Stimulated activated CD8-positive, alpha-beta memory T cell treated with anti-CD3 and anti-CD28 coated beads, Interleukin-7, amount 100 ng/mL, for 4 hours (primary cell): ENCODE results near the gene FAM76A.
"Not testable (repeated sequence)": the region's sequence is repeated elsewhere in the genome, so short reads cannot be mapped to it uniquely, and the experiment has no call there.

Source experiments
- DNase-seq, 2 donors: peaks; one replicate each; pipeline ENCODE4 v3.0.0-alpha.2; 2020; ENCODE audit warnings: low read depth in 2 of 2

The FAM76A gene

GRCh38 chr1:27778056-27778455, 52.3 kb downstream of the FAM76A start:
- DNase-seq, result no peak

- DNase-seq, result no peak
These were observed 53.4 kb downstream of the FAM76A start for GRCh38 chr1:27779122-27779521.

- DNase-seq, result no peak
These were observed 57.2 kb downstream of the FAM76A start for GRCh38 chr1:27782950-27783349.

GRCh38 chr1:27784700-27785099, 58.9 kb downstream of the FAM76A start:
- DNase-seq, result no peak

GRCh38 chr1:27785781-27786455, 60.2 kb downstream of the FAM76A start:
- no peak for DNase-seq

- no peak for DNase-seq
These were observed 62.1 kb downstream of the FAM76A start for GRCh38 chr1:27787895-27788294.

- no peak for DNase-seq
These were observed 63.8 kb downstream of the FAM76A start for GRCh38 chr1:27789540-27790041.

GRCh38 chr1:27790270-27790669, 64.5 kb downstream of the FAM76A start:
- DNase-seq, result not testable (repeated sequence)

GRCh38 chr1:27795601-27796000, 69.8 kb downstream of the FAM76A start:
- no peak for DNase-seq

GRCh38 chr1:27804791-27805190, 79.0 kb downstream of the FAM76A start:
- no peak for DNase-seq

- no peak for DNase-seq
These were observed 81.0 kb downstream of the FAM76A start for GRCh38 chr1:27806758-27807157.

GRCh38 chr1:27807385-27807784, 81.6 kb downstream of the FAM76A start:
- no peak for DNase-seq

- not testable (repeated sequence) for DNase-seq
These were observed 82.4 kb downstream of the FAM76A start for GRCh38 chr1:27808131-27808530.

- DNase-seq, result no peak
These were observed 84.1 kb downstream of the FAM76A start for GRCh38 chr1:27809883-27810282.

GRCh38 chr1:27811741-27812500, 86.2 kb downstream of the FAM76A start:
- no peak for DNase-seq
